IPS-15b (cell line): Measurements from ENCODE around the gene TMEM163.

Experiments used
- H3K27me3 ChIP-seq: one replicate; pipeline ENCODE4 v1.6.1; 2013; ENCODE audit warnings: low read length; ENCODE audit not compliant: control insufficient read depth, insufficient read depth
- H3K36me3 ChIP-seq: one replicate; pipeline ENCODE4 v1.6.1; 2013; ENCODE audit warnings: low read length; ENCODE audit not compliant: control insufficient read depth, insufficient read depth
- H3K4me1 ChIP-seq: one replicate; pipeline ENCODE4 v1.6.1; 2013; ENCODE audit warnings: mild to moderate bottlenecking, low read length; ENCODE audit not compliant: control insufficient read depth, insufficient read depth
- H3K4me3 ChIP-seq: one replicate; pipeline ENCODE4 v1.5.1; 2013; ENCODE audit warnings: low read depth, low read length
- H3K9ac ChIP-seq: one replicate; pipeline ENCODE4 v1.6.1; 2013; ENCODE audit warnings: low read depth, mild to moderate bottlenecking, low read length
- H3K9me3 ChIP-seq: one replicate; pipeline ENCODE4 v1.6.1; 2013; ENCODE audit warnings: mild to moderate bottlenecking, low read length; ENCODE audit not compliant: control insufficient read depth, insufficient read depth

Gene TMEM163

GRCh38 chr2:134564549-134564948 is 154.3 kb downstream of the TMEM163 start:
- H3K9ac ChIP-seq, result no peak overlapping the region
- H3K4me3 ChIP-seq, result no peak overlapping the region
- H3K36me3 ChIP-seq, result no peaks in the 10 kb centered on the region
- H3K27me3 ChIP-seq, result no peaks in the 10 kb centered on the region
- H3K9me3 ChIP-seq, result no peaks in the 10 kb centered on the region
- H3K4me1 ChIP-seq, result no peaks in the 10 kb centered on the region

DNA sequence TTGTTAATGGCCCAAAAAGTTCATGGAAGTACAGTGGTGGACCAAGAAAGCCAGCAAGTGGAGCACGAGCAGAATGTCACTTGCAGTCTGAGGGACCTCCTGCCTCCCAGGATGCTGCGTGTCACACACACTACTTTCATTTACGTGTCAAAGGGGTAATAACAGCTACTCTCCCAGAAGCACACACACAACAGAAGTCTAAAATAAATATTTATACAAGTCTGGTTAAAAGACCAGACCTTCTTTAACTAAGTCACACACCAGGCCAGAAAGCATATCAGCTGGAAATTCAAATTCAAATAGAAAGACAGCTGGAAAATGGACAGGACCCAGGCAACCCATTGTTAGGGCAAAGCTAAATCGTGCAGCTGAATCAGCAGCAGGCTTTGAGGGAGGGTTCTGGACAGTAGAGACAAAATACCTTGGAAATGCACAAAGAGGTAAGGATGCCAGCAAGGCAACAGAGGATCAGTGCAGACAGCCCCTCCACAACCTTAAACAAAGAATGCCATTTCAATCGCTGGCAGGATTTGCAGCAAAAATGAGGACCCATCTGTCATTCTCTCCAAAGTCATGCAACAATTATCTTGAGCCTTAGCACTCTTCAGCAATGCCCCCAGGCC is 160.5 kb downstream of the TMEM163 start:
- no peak overlapping the region for H3K4me3 ChIP-seq
- H3K9ac ChIP-seq, result no peak overlapping the region
- H3K27me3 ChIP-seq, result no peaks in the 10 kb centered on the region

GRCh38 chr2:134555411-134555810 is 163.4 kb downstream of the TMEM163 start:
- H3K4me3 ChIP-seq, result no peak overlapping the region
- H3K36me3 ChIP-seq, result no peaks in the 10 kb centered on the region
- H3K9ac ChIP-seq, result no peak overlapping the region
- no peaks in the 10 kb centered on the region for H3K27me3 ChIP-seq
- H3K4me1 ChIP-seq, result no peaks in the 10 kb centered on the region
- no peaks in the 10 kb centered on the region for H3K9me3 ChIP-seq

More for the DNA sequence above, 160.5 kb downstream of the TMEM163 start:
- no peaks in the 10 kb centered on the region for H3K9me3 ChIP-seq
- no peaks in the 10 kb centered on the region for H3K4me1 ChIP-seq
- no peaks in the 10 kb centered on the region for H3K36me3 ChIP-seq

DNA sequence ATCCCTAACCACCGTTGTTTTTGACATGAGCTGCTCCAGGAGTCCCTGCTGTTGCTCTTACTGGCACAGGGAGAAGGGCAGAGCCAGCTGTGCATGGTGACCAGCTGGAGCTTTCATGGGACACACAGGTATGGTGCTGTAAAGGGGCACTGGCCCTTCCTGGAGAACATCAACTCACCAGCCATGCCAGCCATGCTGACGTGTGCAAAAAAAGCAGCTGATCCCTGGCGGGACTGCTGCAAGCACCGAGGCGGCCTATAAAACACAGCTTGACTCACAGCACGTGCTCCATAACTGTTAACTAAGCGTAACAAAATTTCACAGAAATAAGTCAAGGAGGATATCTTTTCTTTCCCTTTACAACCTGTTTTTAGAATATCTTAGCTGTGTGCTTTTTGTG is 165.1 kb downstream of the TMEM163 start:
- H3K27me3 ChIP-seq, result no peaks in the 10 kb centered on the region
- no peak overlapping the region for H3K9ac ChIP-seq
- no peaks in the 10 kb centered on the region for H3K9me3 ChIP-seq

GRCh38 chr2:134550566-134551164 is 168.1 kb downstream of the TMEM163 start:
- H3K4me1 ChIP-seq, result no peaks in the 10 kb centered on the region
- H3K27me3 ChIP-seq, result no peaks in the 10 kb centered on the region
- H3K36me3 ChIP-seq, result no peaks in the 10 kb centered on the region
- no peaks in the 10 kb centered on the region for H3K9me3 ChIP-seq
- H3K4me3 ChIP-seq, result no peak overlapping the region
- H3K9ac ChIP-seq, result no peak overlapping the region

More for the DNA sequence above, 165.1 kb downstream of the TMEM163 start:
- H3K4me3 ChIP-seq, result no peak overlapping the region
- no peaks in the 10 kb centered on the region for H3K36me3 ChIP-seq
- no peaks in the 10 kb centered on the region for H3K4me1 ChIP-seq

- Histone ChIP-seq H3K4me1 (no peaks in the 10 kb centered on the region), H3K9me3 (no peaks in the 10 kb centered on the region), H3K27me3 (no peaks in the 10 kb centered on the region), H3K9ac (no peak overlapping the region), H3K36me3 (no peaks in the 10 kb centered on the region), H3K4me3 (no peak overlapping the region)
Measured at GRCh38 chr2:134549104-134549503, 169.7 kb downstream of the TMEM163 start.

DNA sequence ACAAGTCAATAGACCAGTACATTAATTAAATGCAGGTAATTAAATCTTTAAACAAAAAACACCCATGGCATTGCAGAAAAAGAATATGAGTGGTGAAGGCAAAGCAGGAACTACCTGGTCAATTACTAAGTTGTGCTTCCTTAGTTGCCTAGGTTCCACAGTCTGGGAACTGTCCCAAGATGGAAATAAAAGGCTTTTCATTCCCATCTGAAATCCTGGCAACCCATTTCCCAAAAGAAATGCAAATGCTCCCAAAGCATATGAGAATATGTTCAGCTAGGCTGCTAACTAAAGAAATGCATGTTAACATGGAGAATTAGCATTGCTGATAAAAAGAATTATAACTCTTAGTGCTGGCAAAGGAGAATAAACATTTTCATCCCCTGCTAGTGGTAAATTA is 177.8 kb downstream of the TMEM163 start:
- no peaks in the 10 kb centered on the region for H3K4me1 ChIP-seq
- no peak overlapping the region for H3K4me3 ChIP-seq
- no peaks in the 10 kb centered on the region for H3K9me3 ChIP-seq
- H3K36me3 ChIP-seq, result no peaks in the 10 kb centered on the region
- H3K9ac ChIP-seq, result no peak overlapping the region
- H3K27me3 ChIP-seq, result no peaks in the 10 kb centered on the region

GRCh38 chr2:134539981-134540380 is 178.8 kb downstream of the TMEM163 start:
- Histone ChIP-seq H3K4me3 (no peak overlapping the region), H3K9me3 (no peaks in the 10 kb centered on the region), H3K27me3 (no peaks in the 10 kb centered on the region), H3K36me3 (no peaks in the 10 kb centered on the region), H3K4me1 (no peaks in the 10 kb centered on the region), H3K9ac (no peak overlapping the region)

GRCh38 chr2:134537702-134538101 is 181.1 kb downstream of the TMEM163 start:
- Histone ChIP-seq H3K4me3 (no peak overlapping the region), H3K4me1 (no peaks in the 10 kb centered on the region), H3K36me3 (no peaks in the 10 kb centered on the region), H3K9ac (no peak overlapping the region), H3K9me3 (no peaks in the 10 kb centered on the region), H3K27me3 (no peaks in the 10 kb centered on the region)

DNA sequence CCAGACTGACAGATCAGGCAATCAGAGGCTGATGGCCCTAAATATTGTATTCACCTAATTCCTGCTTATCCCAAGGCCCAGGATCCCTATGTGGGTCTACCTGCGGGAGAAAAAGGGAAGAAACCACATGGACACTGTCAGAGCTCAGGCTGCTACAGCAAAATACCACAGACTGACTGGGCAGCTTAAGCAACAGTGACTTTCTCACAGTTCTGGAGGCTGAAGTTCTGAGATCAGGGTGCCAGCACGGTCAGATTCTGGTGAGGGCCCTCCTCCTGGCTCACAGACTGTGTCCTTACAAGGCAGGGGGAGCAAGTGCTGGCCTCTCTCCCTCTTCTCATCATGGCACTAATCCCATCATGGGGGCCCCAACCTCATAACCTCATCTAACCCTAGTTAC is 181.7 kb downstream of the TMEM163 start:
- Histone ChIP-seq H3K4me3 (no peak overlapping the region), H3K9ac (no peak overlapping the region), H3K27me3 (no peaks in the 10 kb centered on the region), H3K36me3 (no peaks in the 10 kb centered on the region), H3K9me3 (no peaks in the 10 kb centered on the region), H3K4me1 (no peaks in the 10 kb centered on the region)

GRCh38 chr2:134536296-134536695 is 182.5 kb downstream of the TMEM163 start:
- H3K4me1 ChIP-seq, result no peaks in the 10 kb centered on the region
- no peaks in the 10 kb centered on the region for H3K27me3 ChIP-seq
- H3K36me3 ChIP-seq, result no peaks in the 10 kb centered on the region
- H3K9ac ChIP-seq, result no peak overlapping the region
- H3K9me3 ChIP-seq, result no peaks in the 10 kb centered on the region
- no peak overlapping the region for H3K4me3 ChIP-seq

DNA sequence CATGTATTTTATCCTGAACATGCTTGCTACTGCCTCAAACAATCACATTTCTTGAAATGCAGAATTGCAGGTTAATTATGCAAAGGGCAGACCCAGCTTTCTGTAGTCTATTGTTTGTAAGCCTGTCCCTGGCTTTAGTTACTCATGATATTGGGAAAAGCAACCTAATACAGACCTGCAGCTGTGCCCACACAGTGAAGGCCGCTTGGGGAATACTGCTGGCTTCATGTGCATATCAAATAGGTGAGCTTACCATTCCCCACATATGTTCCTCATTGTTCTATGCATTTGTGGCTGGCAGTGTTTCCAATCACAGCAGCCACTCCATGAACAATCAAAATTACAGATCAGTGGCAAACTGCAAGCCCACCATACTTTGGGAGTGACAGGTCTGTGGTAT is 186.3 kb downstream of the TMEM163 start:
- H3K27me3 ChIP-seq, result no peaks in the 10 kb centered on the region
- no peaks in the 10 kb centered on the region for H3K4me1 ChIP-seq
- H3K9me3 ChIP-seq, result no peaks in the 10 kb centered on the region
- H3K36me3 ChIP-seq, result no peaks in the 10 kb centered on the region
- no peak overlapping the region for H3K4me3 ChIP-seq
- H3K9ac ChIP-seq, result no peak overlapping the region
